K562 (cell line): Measurements from ENCODE around the gene OARD1. TPM values are rescaled to one million over a fixed set of nuclear protein-coding genes. Genes with fewer than 3 reads are reported as not detected.

Experiments used
- ATAC-seq: fragments of 200-7000 bp; cut with Tn5 transposase; 3 replicates; pipeline ENCODE4 v1.9.1; 2020; ENCODE audit warnings: moderate library complexity
- BruUV-seq: library from RNA; stranded (reverse); fragments of 400-500 nt; replicated peaks from 2 replicates; lab custom pipeline; 2021; lab: Mats Ljungman, UMichigan
- CTCF ChIA-PET: fragments of 300-600 bp; formaldehyde crosslinking; extraction: SDS; loops from one replicate; lab custom pipeline; 2021; ENCODE audit warnings: low intra/inter-chr PET ratio; lab: Yijun Ruan, JAX
- POLR2A ChIA-PET: fragments of 300-600, 350-650 bp; sonication (Branson Sonifier 250); formaldehyde crosslinking; extraction: SDS; loops from one replicate; lab custom pipeline; 2021; ENCODE audit warnings: antibody characterized with exemption, inconsistent platforms; lab: Yijun Ruan, JAX
- DNase-seq, 4 experiments: peaks; one replicate each; pipeline versions ENCODE4 v3.0.0 to v3.0.0-alpha.2; 2011 to 2018; ENCODE audit warnings: low spot score in 3 of 4, mixed read lengths in 3 of 4; ENCODE audit errors: extremely low read depth in 1 of 4
- FAIRE-seq: peaks from 2 replicates; lab custom pipeline; 2011; peaks lifted over from hg19 to GRCh38; lab: Jason Lieb, UNC
- H2AFZ ChIP-seq: 2 replicates; pipeline ENCODE4 v1.6.0; 2011; ENCODE audit warnings: low read depth, low read length, control low read depth, inconsistent platforms
- H3K27ac ChIP-seq: fragments of 200-600 bp; 3 replicates; pipeline ENCODE4 v1.8.0; 2011; ENCODE audit warnings: low read depth, mild to moderate bottlenecking, control low read depth, inconsistent platforms, low read length, moderate library complexity, mixed read lengths; ENCODE audit errors: extremely low read depth
- H3K27me3 ChIP-seq, 2 experiments: fragments of 300-600 bp in 1 of 2; 2 replicates in 1 of 2; 3 replicates in 1 of 2; pipeline versions ENCODE4 v1.6.0 to v1.8.0; 2011; ENCODE audit warnings: inconsistent platforms in 2 of 2, low read length in 2 of 2, mild to moderate bottlenecking in 1 of 2, mixed read lengths in 1 of 2, moderate library complexity in 1 of 2; ENCODE audit not compliant: control insufficient read depth in 2 of 2, insufficient read depth in 2 of 2
- H3K36me3 ChIP-seq: fragments of 300-600 bp; 3 replicates; pipeline ENCODE4 v1.8.0; 2011; ENCODE audit warnings: mild to moderate bottlenecking, low read length, inconsistent platforms; ENCODE audit not compliant: control insufficient read depth, insufficient read depth
- H3K4me1 ChIP-seq, 2 experiments: fragments of 200-600 bp in 1 of 2; replicated peaks in 1 of 2; 2 replicates in 1 of 2; 3 replicates in 1 of 2; pipeline versions ENCODE4 v1.5.1 to v1.8.0; 2011; ENCODE audit warnings: inconsistent platforms in 2 of 2, low read length in 2 of 2, mild to moderate bottlenecking in 1 of 2, mixed read lengths in 1 of 2, moderate library complexity in 1 of 2; ENCODE audit not compliant: control insufficient read depth in 2 of 2, insufficient read depth in 2 of 2
- H3K4me2 ChIP-seq: 2 replicates; pipeline ENCODE4 v1.6.1; 2011; ENCODE audit warnings: low read length, control low read depth, inconsistent platforms, mixed read lengths; ENCODE audit not compliant: insufficient read depth
- H3K4me3 ChIP-seq: fragments of 200-600 bp; sonication (generic), shearing (Covaris generic); 2 replicates; pipeline ENCODE4 v1.5.1; 2016; ENCODE audit warnings: control low read depth, inconsistent platforms
- H3K79me2 ChIP-seq: fragments of 200-600 bp; 3 replicates; pipeline ENCODE4 v1.8.0; 2011; ENCODE audit warnings: low read length, inconsistent platforms; ENCODE audit not compliant: control insufficient read depth, insufficient read depth
- H3K9ac ChIP-seq, 2 experiments: 2 replicates each; pipeline versions ENCODE4 v1.6.0 to v1.6.1; 2011; ENCODE audit warnings: low read depth in 2 of 2, low read length in 2 of 2, control low read depth in 1 of 2, inconsistent platforms in 1 of 2, mild to moderate bottlenecking in 1 of 2, mixed read lengths in 1 of 2; ENCODE audit not compliant: insufficient read depth in 1 of 2
- H3K9me1 ChIP-seq: one replicate; pipeline ENCODE4 v1.6.0; 2011; ENCODE audit warnings: inconsistent platforms, mild to moderate bottlenecking, low read length, moderate library complexity; ENCODE audit not compliant: control insufficient read depth, insufficient read depth
- H3K9me3 ChIP-seq: replicated peaks from 2 replicates; pipeline ENCODE4 v1.5.1; 2011; ENCODE audit warnings: low read depth, low read length, inconsistent platforms; ENCODE audit not compliant: control insufficient read depth, insufficient read depth
- H4K20me1 ChIP-seq: replicated peaks from 2 replicates; pipeline ENCODE4 v1.6.1; 2011; ENCODE audit warnings: low read length, inconsistent platforms, mixed read lengths; ENCODE audit not compliant: control insufficient read depth, insufficient read depth
- PHF20 ChIP-seq: fragments of 450-650 bp; IDR thresholded peaks from 2 replicates; pipeline ENCODE4 v1.6.1; 2018; ENCODE audit not compliant: partially characterized antibody
- POLR2G ChIP-seq: fragments of 200-400 bp; formaldehyde crosslinking; IDR thresholded peaks from 2 replicates; pipeline ENCODE4 v1.6.1; 2017; ENCODE audit warnings: low read depth, mild to moderate bottlenecking, antibody characterized with exemption, low read length, moderate library complexity
- RBFOX2 ChIP-seq: fragments of 200-400 bp; formaldehyde crosslinking; IDR thresholded peaks from 2 replicates; pipeline ENCODE4 v1.6.1; 2017; ENCODE audit warnings: low read depth, mild to moderate bottlenecking, low read length, moderate library complexity
- WGBS: fragments of 100-300 bp; shearing (Covaris generic); methylation state at CpG from one replicate; pipeline ENCODE4 v1.1.6; 2016; ENCODE audit warnings: low coverage, mixed read lengths; ENCODE audit not compliant: insufficient coverage; ENCODE audit errors: missing lambda C conversion rate; 5-methylcytosine and 5-hydroxymethylcytosine counted together
- in situ Hi-C: fragments of 300-500 bp; cut with MboI; formaldehyde crosslinking; loops from 4 replicates; pipeline ENCODE4 v1.15.0; 2018; ENCODE audit warnings: inconsistent platforms, mixed read lengths
- intact Hi-C: fragments of 100-400 bp; cut with micrococcal nuclease; formaldehyde crosslinking; loops from 2 replicates; pipeline ENCODE4 v1.14.2; 2022
- polyA plus RNA-seq, 8 experiments: library from polyadenylated mRNA; depleted of rRNA in 4 of 8; stranded (reverse) in 5 of 8; unstranded in 3 of 8; fragments of >200 nt; fragmentation: Nextera tagmentation in 2 of 8; fragmentation: Illumina TruSeq in 1 of 8; extraction: Ambion mirVana in 2 of 8; extraction: Trizol in 1 of 8; gene quantifications; 2 replicates each; pipeline versions ENCODE4 v1.2.1 to v1.2.3, GENCODE V29; 2011 to 2014; ENCODE audit warnings: inconsistent platforms in 1 of 8, missing spikeins in 1 of 8
- total RNA-seq, 7 experiments: library from RNA; depleted of rRNA in 6 of 7; stranded (reverse); fragments of >200 nt in 6 of 7; fragmentation: Illumina TruSeq in 2 of 7; extraction: Trizol in 2 of 7; gene quantifications; 2 replicates each; pipeline versions ENCODE4 v1.2.1 to v1.2.3, GENCODE V29; 2011 to 2021; ENCODE audit warnings: low replicate concordance in 1 of 7
- TF ChIP-seq, protein P1 (sequence below): sonication (generic); formaldehyde crosslinking; IDR thresholded peaks from 2 replicates; pipeline ENCODE4 v1.8.1; 2023; ENCODE audit warnings: mild to moderate bottlenecking, missing genetic modification reagents

OARD1 gene
- total and polyA plus RNA-seq, 9 of the 15 experiments (the other 6 are each of a cell fraction or from before 2014, with no cell fraction given) = 43.4 to 88.3 (median 61.1) TPM

DNA sequence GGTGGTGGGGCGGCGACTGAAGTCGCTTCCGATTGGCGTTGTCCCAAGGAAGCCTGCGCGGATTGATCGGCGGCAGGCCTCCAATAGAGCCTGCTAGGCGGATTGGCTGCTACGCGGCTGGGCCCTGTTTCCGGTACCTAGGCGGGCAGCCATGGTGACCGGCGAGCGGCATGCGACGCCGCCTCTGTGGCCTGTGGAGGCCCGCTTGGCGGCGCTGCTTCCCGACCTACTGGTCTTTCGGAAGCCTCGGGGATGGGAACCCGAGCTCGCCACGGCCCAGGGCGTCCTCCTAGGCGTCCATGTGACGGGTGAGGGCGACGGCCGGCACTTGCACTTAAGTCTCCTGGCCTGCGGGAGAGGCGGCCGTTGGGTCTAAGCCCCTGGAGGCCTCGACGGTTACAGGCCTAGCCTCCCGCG is 28.7 kb upstream of the OARD1 start:
- no TSS peak for BruUV-seq
- WGBS = 96% methylated on average over 35 of the region's 42 CpGs
- H2AFZ ChIP-seq = no peak overlapping the region
- intact Hi-C loops = no loop called here
- no peak overlapping the region for H3K4me3 ChIP-seq
- no peaks in the 10 kb centered on the region for H3K27me3 ChIP-seq
- no peak for DNase-seq
- no peaks in the 10 kb centered on the region for H4K20me1 ChIP-seq
- no peak for ATAC-seq
- CTCF ChIA-PET = no interaction called here
- H3K9ac ChIP-seq = no peak overlapping the region
- TF ChIP-seq, protein P1, sequence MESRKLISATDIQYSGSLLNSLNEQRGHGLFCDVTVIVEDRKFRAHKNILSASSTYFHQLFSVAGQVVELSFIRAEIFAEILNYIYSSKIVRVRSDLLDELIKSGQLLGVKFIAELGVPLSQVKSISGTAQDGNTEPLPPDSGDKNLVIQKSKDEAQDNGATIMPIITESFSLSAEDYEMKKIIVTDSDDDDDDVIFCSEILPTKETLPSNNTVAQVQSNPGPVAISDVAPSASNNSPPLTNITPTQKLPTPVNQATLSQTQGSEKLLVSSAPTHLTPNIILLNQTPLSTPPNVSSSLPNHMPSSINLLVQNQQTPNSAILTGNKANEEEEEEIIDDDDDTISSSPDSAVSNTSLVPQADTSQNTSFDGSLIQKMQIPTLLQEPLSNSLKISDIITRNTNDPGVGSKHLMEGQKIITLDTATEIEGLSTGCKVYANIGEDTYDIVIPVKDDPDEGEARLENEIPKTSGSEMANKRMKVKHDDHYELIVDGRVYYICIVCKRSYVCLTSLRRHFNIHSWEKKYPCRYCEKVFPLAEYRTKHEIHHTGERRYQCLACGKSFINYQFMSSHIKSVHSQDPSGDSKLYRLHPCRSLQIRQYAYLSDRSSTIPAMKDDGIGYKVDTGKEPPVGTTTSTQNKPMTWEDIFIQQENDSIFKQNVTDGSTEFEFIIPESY (CRISPR knock-in tag) = peak; percentile 88
- no peak for TF ChIP-seq PHF20
- TF ChIP-seq POLR2G = peak; percentile 63
- TF ChIP-seq RBFOX2 = peak; percentile 27; the same call in 1 of the 2 replicates
- TF ChIP-seq, all 486 proteins: peak for 3
- Histone ChIP-seq H3K9me3 (no peaks in the 10 kb centered on the region), H3K4me2 (no peak overlapping the region), H3K79me2 (no peaks in the 10 kb centered on the region), H3K36me3 (peaks cover 46% of the 10 kb centered on the region), H3K4me1 (no peaks in the 10 kb centered on the region), H3K27ac (no peak overlapping the region), H3K9me1 (no peaks in the 10 kb centered on the region)
- POLR2A ChIA-PET = interaction anchor here (0.6 to 0.7 kb wide), 4 partner anchors 10 to 646 kb away, joined by 3 read pairs; no protein-coding TSS in a partner anchor
- in situ Hi-C loops = no loop called here
- FAIRE-seq = no peak
